Ecto neural progenitor cell (in vitro differentiated cells): Measurements from ENCODE around the gene ABTB2.

Source experiments
- DNase-seq: peaks from one replicate; pipeline ENCODE4 v3.0.0-alpha.2; 2018; ENCODE audit warnings: low spot score

Gene ABTB2

GRCh38 chr11:34341931-34342533 lies 15.8 kb downstream of the ABTB2 start:
- no peak for DNase-seq

- no peak for DNase-seq
Measured at GRCh38 chr11:34341096-34341495, 16.7 kb downstream of the ABTB2 start.

- no peak for DNase-seq
Measured at GRCh38 chr11:34340653-34341052, 17.2 kb downstream of the ABTB2 start.

- DNase-seq = no peak
Measured at GRCh38 chr11:34339149-34340064, 18.4 kb downstream of the ABTB2 start.

- DNase-seq = no peak
Measured at GRCh38 chr11:34337016-34337415, 20.8 kb downstream of the ABTB2 start.

- DNase-seq = no peak
Measured at GRCh38 chr11:34335801-34336200, 22.0 kb downstream of the ABTB2 start.

- DNase-seq = no peak
Measured at GRCh38 chr11:34335331-34335730, 22.5 kb downstream of the ABTB2 start.

- no peak for DNase-seq
Measured at GRCh38 chr11:34333787-34334186, 24.0 kb downstream of the ABTB2 start.

- DNase-seq = no peak
Measured at GRCh38 chr11:34332524-34332923, 25.3 kb downstream of the ABTB2 start.

GRCh38 chr11:34331736-34332135 lies 26.1 kb downstream of the ABTB2 start:
- DNase-seq = no peak

GRCh38 chr11:34331329-34331728 lies 26.5 kb downstream of the ABTB2 start:
- DNase-seq = no peak

GRCh38 chr11:34330653-34331052 lies 27.2 kb downstream of the ABTB2 start:
- DNase-seq = no peak

GRCh38 chr11:34329876-34330275 lies 27.9 kb downstream of the ABTB2 start:
- no peak for DNase-seq

- no peak for DNase-seq
Measured at GRCh38 chr11:34328632-34328910, 29.2 kb downstream of the ABTB2 start.

GRCh38 chr11:34327804-34328631 lies 29.8 kb downstream of the ABTB2 start:
- DNase-seq = no peak

GRCh38 chr11:34324466-34324865 lies 33.3 kb downstream of the ABTB2 start:
- DNase-seq = no peak

GRCh38 chr11:34323601-34324000 lies 34.2 kb downstream of the ABTB2 start:
- no peak for DNase-seq

- no peak for DNase-seq
Measured at GRCh38 chr11:34318111-34319037, 39.4 kb downstream of the ABTB2 start.

GRCh38 chr11:34317666-34318065 lies 40.1 kb downstream of the ABTB2 start:
- no peak for DNase-seq

- no peak for DNase-seq
Measured at GRCh38 chr11:34317036-34317360, 40.8 kb downstream of the ABTB2 start.

- DNase-seq = no peak
Measured at GRCh38 chr11:34316347-34317035, 41.3 kb downstream of the ABTB2 start.
